Liver (tissue), 9 donors: Measurements from ENCODE around the gene ARHGEF28. TPM values are rescaled to one million over a fixed set of nuclear protein-coding genes. Genes with fewer than 3 reads are reported as not detected.

Experiments used
- DNase-seq: peaks from one replicate; pipeline ENCODE4 v3.0.0-alpha.2; 2017; ENCODE audit warnings: low spot score
- H3K27ac ChIP-seq, 2 donors: one replicate each; pipeline ENCODE4 v1.7.0; 2013; ENCODE audit warnings: inconsistent platforms in 2 of 2, low read length in 2 of 2, control low read depth in 1 of 2, low read depth in 1 of 2, mild to moderate bottlenecking in 1 of 2
- H3K27me3 ChIP-seq, 4 donors: one replicate each; pipeline versions ENCODE4 v1.6.1 to v1.7.0; 2013; ENCODE audit warnings: low read length in 3 of 4, inconsistent platforms in 1 of 4, mild to moderate bottlenecking in 1 of 4, moderate library complexity in 1 of 4; ENCODE audit not compliant: control insufficient read depth in 4 of 4, insufficient read depth in 4 of 4
- H3K36me3 ChIP-seq, 4 donors: one replicate each; pipeline versions ENCODE4 v1.6.1 to v1.7.0; 2013; ENCODE audit warnings: low read length in 3 of 4, mild to moderate bottlenecking in 3 of 4, low read depth in 1 of 4, moderate library complexity in 1 of 4; ENCODE audit not compliant: control insufficient read depth in 4 of 4, insufficient read depth in 3 of 4
- H3K4me1 ChIP-seq, 4 donors: one replicate each; pipeline versions ENCODE4 v1.6.1 to v1.7.0; 2013; ENCODE audit warnings: low read length in 3 of 4, mild to moderate bottlenecking in 3 of 4, moderate library complexity in 1 of 4; ENCODE audit not compliant: control insufficient read depth in 4 of 4, insufficient read depth in 4 of 4
- H3K4me3 ChIP-seq, 3 donors: one replicate each; pipeline versions ENCODE4 v1.6.1 to v1.7.0; 2013; ENCODE audit warnings: low read length in 3 of 3, control low read depth in 1 of 3, low read depth in 1 of 3, mild to moderate bottlenecking in 1 of 3
- H3K9ac ChIP-seq, 2 donors: one replicate each; pipeline ENCODE4 v1.7.0; 2013; ENCODE audit warnings: low read length in 2 of 2, mild to moderate bottlenecking in 2 of 2, moderate library complexity in 2 of 2, control low read depth in 1 of 2, low read depth in 1 of 2
- H3K9me3 ChIP-seq, 4 donors: one replicate each; pipeline versions ENCODE4 v1.6.1 to v1.7.0; 2013; ENCODE audit warnings: low read length in 3 of 4; ENCODE audit not compliant: control insufficient read depth in 4 of 4
- ATF3 ChIP-seq: IDR thresholded peaks from 2 replicates; pipeline ENCODE4 v1.6.1; 2016; ENCODE audit warnings: antibody characterized with exemption
- EGR1 ChIP-seq, 2 donors: IDR thresholded peaks; 2 replicates each; pipeline ENCODE4 v1.6.1; 2016 to 2018; ENCODE audit warnings: antibody characterized with exemption in 2 of 2, low read depth in 2 of 2
- FOXA1 ChIP-seq: IDR thresholded peaks from 2 replicates; pipeline ENCODE4 v1.6.1; 2016; ENCODE audit warnings: antibody characterized with exemption
- FOXA2 ChIP-seq: IDR thresholded peaks from 2 replicates; pipeline ENCODE4 v1.6.1; 2016; ENCODE audit warnings: antibody characterized with exemption
- GABPA ChIP-seq, 2 donors: IDR thresholded peaks in 1 of 2; conservative IDR thresholded peaks in 1 of 2; 2 replicates each; pipeline ENCODE4 v1.6.1; 2016; ENCODE audit warnings: antibody characterized with exemption in 2 of 2, mild to moderate bottlenecking in 1 of 2, moderate library complexity in 1 of 2
- HNF4A ChIP-seq, 2 donors: conservative IDR thresholded peaks; 2 replicates each; pipeline ENCODE4 v1.6.1; 2016; ENCODE audit warnings: antibody characterized with exemption in 2 of 2, mild to moderate bottlenecking in 2 of 2
- HNF4G ChIP-seq: IDR thresholded peaks from 2 replicates; pipeline ENCODE4 v1.6.1; 2016; ENCODE audit warnings: antibody characterized with exemption
- JUND ChIP-seq, 2 donors: IDR thresholded peaks; 2 replicates each; pipeline ENCODE4 v1.6.1; 2016; ENCODE audit warnings: antibody characterized with exemption in 2 of 2
- MAX ChIP-seq: IDR thresholded peaks from 2 replicates; pipeline ENCODE4 v1.6.1; 2016; ENCODE audit warnings: antibody characterized with exemption
- NR2F2 ChIP-seq: IDR thresholded peaks from 2 replicates; pipeline ENCODE4 v1.6.1; 2016; ENCODE audit warnings: antibody characterized with exemption
- RAD21 ChIP-seq, 2 donors: IDR thresholded peaks; 2 replicates each; pipeline ENCODE4 v1.6.1; 2016; ENCODE audit warnings: antibody characterized with exemption in 2 of 2, mild to moderate bottlenecking in 2 of 2
- REST ChIP-seq: IDR thresholded peaks from 2 replicates; pipeline ENCODE4 v1.6.1; 2016; ENCODE audit warnings: antibody characterized with exemption, mild to moderate bottlenecking
- RXRA ChIP-seq, 2 donors: IDR thresholded peaks; 2 replicates each; pipeline ENCODE4 v1.6.1; 2017 to 2018; ENCODE audit warnings: antibody characterized with exemption in 2 of 2, mild to moderate bottlenecking in 1 of 2
- SP1 ChIP-seq: IDR thresholded peaks from 2 replicates; pipeline ENCODE4 v1.6.1; 2018; ENCODE audit warnings: antibody characterized with exemption, mild to moderate bottlenecking
- TAF1 ChIP-seq: conservative IDR thresholded peaks from 2 replicates; pipeline ENCODE4 v1.6.1; 2016; ENCODE audit warnings: antibody characterized with exemption, mild to moderate bottlenecking
- YY1 ChIP-seq: IDR thresholded peaks from 2 replicates; pipeline ENCODE4 v1.6.1; 2016; ENCODE audit warnings: antibody characterized with exemption, mild to moderate bottlenecking
- ZBTB33 ChIP-seq: IDR thresholded peaks from 2 replicates; pipeline ENCODE4 v1.6.1; 2016; ENCODE audit warnings: antibody characterized with exemption
- WGBS: extraction: QIAGEN DNeasy Blood & Tissue Kit; methylation state at CpG from one replicate; pipeline ENCODE4 v1.1.7; 2013; 5-methylcytosine and 5-hydroxymethylcytosine counted together
- polyA plus RNA-seq, 2 donors: library from polyadenylated mRNA; stranded (reverse) in 1 of 2; unstranded in 1 of 2; fragments of 200-250 nt in 1 of 2; fragments of >200 nt in 1 of 2; fragmentation: Nextera tagmentation in 1 of 2; extraction: Ambion mirVana in 1 of 2; gene quantifications; one replicate each; pipeline versions ENCODE4 v1.2.1 to v1.2.3, GENCODE V29; 2013 to 2015
- total RNA-seq, 2 donors: library from RNA; depleted of rRNA; stranded (reverse); fragments of >200 nt; gene quantifications; one replicate each; pipeline ENCODE4 v1.2.3, GENCODE V29; 2014
- TF ChIP-seq, protein P1 (sequence below): fragments of 150-350 bp; IDR thresholded peaks from 2 replicates; pipeline ENCODE4 v1.5.1; 2017; ENCODE audit warnings: improper control_type of control experiment, low read depth, low read length; ENCODE audit not compliant: missing input control
- donor health status: healthy.
- donor health status: healthy.
- donor health status: healthy.
- donor health status: healthy.
- donor health status: healthy.

The ARHGEF28 gene
- total and polyA plus RNA-seq, 4 donors: 1.6 to 13.9 (median 3.6) TPM

- no peak overlapping the region for H3K27ac ChIP-seq
- DNase-seq: no peak
Measured at GRCh38 chr5:73796164-73797131, 170.5 kb downstream of the ARHGEF28 start.

More at GRCh38 chr5:73796164-73797131, 170.5 kb downstream of the ARHGEF28 start:
- Histone ChIP-seq H3K27me3 (no peaks in the 10 kb centered on the region), H3K9ac (no peak overlapping the region), H3K4me3 (no peak overlapping the region), H3K4me1 (no peaks in the 10 kb centered on the region), H3K36me3 (peaks cover 0 to 3% (median 0%) of the 10 kb centered on the region in 4 donors), H3K9me3 (no peaks in the 10 kb centered on the region)
- 78% methylated on average over 11 of the region's 11 CpGs for WGBS
- TF ChIP-seq REST (no peak), YY1 (no peak), EGR1 (IDR thresholded peaks at IDR 0.05; ENCODE audit: low read depth in 2 of 2) (no peak), MAX (no peak), RXRA (IDR thresholded peaks at IDR 0.05) (no peak), ATF3 (no peak), RAD21 (IDR thresholded peaks at IDR 0.05) (no peak), SP1 (no peak), HNF4A (conservative IDR thresholded peaks at IDR 0.05) (no peak), FOXA1 (no peak), NR2F2 (no peak), JUND (IDR thresholded peaks at IDR 0.05) (no peak), GABPA (IDR thresholded peaks at IDR 0.05 in 1 of 2, conservative IDR thresholded peaks at IDR 0.05 in 1 of 2) (no peak), HNF4G (no peak), ZBTB33 (no peak), FOXA2 (no peak), TAF1 (no peak)
- TF ChIP-seq, protein P1, sequence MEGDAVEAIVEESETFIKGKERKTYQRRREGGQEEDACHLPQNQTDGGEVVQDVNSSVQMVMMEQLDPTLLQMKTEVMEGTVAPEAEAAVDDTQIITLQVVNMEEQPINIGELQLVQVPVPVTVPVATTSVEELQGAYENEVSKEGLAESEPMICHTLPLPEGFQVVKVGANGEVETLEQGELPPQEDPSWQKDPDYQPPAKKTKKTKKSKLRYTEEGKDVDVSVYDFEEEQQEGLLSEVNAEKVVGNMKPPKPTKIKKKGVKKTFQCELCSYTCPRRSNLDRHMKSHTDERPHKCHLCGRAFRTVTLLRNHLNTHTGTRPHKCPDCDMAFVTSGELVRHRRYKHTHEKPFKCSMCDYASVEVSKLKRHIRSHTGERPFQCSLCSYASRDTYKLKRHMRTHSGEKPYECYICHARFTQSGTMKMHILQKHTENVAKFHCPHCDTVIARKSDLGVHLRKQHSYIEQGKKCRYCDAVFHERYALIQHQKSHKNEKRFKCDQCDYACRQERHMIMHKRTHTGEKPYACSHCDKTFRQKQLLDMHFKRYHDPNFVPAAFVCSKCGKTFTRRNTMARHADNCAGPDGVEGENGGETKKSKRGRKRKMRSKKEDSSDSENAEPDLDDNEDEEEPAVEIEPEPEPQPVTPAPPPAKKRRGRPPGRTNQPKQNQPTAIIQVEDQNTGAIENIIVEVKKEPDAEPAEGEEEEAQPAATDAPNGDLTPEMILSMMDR: no peak
